Coronary artery (tissue), 2 donors: ENCODE results near the gene STARD5.
"Not testable (repeated sequence)": the region's sequence is repeated elsewhere in the genome, so short reads cannot be mapped to it uniquely, and the experiment has no call there.

ENCODE experiments used
- DNase-seq: peaks from one replicate; pipeline ENCODE4 v3.0.0-alpha.2; 2017; ENCODE audit warnings: low spot score
- H3K27ac ChIP-seq, 2 donors: fragments of 200-600 bp; sonication (generic); one replicate each; pipeline ENCODE4 v1.5.1; 2016 to 2019
- H3K4me3 ChIP-seq: fragments of 200-600 bp; sonication (generic); 2 replicates; pipeline ENCODE4 v1.5.1; 2016; ENCODE audit warnings: mild to moderate bottlenecking, moderate library complexity
- TF ChIP-seq, protein P1 (sequence below): fragments of 200-600 bp; sonication (generic); IDR thresholded peaks from one replicate; pipeline ENCODE4 v1.5.1; 2019; ENCODE audit warnings: antibody characterized with exemption

Gene STARD5

DNA sequence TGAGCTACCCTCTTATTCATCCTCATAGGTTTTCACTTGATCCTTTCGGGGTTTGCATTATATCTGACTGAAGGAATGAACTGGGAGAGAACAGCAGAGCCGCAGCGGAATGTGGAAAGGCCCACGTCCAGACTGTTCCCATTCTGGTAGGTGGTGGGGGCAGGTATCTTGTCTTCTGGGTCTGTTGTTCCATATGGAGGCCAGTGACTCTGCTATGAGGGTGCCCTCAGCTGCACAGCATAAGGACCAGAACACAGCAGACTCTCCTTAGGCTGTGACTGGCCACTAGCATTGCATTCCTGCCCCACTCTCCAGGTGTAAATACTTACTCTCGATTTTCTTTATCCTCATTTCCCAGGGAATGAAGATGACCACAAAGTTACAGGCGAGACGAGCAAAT, 38.0 kb upstream of the STARD5 start:
- TF ChIP-seq, protein P1, sequence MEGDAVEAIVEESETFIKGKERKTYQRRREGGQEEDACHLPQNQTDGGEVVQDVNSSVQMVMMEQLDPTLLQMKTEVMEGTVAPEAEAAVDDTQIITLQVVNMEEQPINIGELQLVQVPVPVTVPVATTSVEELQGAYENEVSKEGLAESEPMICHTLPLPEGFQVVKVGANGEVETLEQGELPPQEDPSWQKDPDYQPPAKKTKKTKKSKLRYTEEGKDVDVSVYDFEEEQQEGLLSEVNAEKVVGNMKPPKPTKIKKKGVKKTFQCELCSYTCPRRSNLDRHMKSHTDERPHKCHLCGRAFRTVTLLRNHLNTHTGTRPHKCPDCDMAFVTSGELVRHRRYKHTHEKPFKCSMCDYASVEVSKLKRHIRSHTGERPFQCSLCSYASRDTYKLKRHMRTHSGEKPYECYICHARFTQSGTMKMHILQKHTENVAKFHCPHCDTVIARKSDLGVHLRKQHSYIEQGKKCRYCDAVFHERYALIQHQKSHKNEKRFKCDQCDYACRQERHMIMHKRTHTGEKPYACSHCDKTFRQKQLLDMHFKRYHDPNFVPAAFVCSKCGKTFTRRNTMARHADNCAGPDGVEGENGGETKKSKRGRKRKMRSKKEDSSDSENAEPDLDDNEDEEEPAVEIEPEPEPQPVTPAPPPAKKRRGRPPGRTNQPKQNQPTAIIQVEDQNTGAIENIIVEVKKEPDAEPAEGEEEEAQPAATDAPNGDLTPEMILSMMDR: no peak
- Histone ChIP-seq H3K4me3 (no peak overlapping the region), H3K27ac (no peak overlapping the region)
- no peak for DNase-seq

DNA sequence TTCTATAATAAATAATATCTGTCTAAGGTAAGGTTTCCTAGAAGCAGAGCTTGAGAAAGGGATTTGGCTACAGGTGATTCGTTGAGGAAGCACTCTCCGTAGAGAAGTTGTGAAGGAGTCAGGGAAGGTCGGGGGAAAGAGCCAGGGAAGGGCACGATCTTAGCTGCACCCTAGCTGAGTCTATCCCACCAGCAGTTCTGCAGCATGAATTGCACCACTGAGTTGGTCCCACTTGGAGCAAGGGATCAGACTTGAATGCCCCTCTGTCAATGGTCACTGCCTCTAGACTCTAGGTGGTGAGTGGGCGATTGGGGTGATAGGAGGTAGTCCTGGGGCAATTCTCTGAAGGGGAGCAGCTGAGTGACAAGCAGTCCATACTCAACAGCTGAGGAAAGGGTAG, 36.5 kb upstream of the STARD5 start:
- no peak for DNase-seq
- Histone ChIP-seq H3K27ac (no peak overlapping the region), H3K4me3 (no peak overlapping the region)
- TF ChIP-seq, protein P1: no peak

DNA sequence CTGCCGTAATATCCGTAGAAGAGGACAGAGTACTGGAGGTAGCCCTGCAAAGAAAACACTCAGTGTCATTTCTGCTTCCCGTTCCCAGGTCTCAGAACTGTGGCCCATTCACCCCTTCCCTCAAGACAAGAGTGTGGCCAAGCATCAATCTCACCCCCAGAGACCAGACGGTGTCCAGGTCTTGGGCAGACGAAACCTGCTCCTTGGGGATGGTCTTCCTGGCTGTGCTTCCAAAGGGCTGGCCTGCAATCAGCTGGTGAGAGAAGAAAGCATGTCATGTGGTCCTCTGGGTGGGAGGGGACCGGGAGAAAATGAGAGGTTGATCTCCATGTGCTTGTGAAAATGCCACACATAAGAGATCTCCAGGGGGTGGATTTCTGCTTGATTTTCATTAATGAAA, 34.3 kb upstream of the STARD5 start:
- no peak overlapping the region for H3K27ac ChIP-seq
- no peak overlapping the region for H3K4me3 ChIP-seq
- TF ChIP-seq, protein P1: no peak
- no peak for DNase-seq

DNA sequence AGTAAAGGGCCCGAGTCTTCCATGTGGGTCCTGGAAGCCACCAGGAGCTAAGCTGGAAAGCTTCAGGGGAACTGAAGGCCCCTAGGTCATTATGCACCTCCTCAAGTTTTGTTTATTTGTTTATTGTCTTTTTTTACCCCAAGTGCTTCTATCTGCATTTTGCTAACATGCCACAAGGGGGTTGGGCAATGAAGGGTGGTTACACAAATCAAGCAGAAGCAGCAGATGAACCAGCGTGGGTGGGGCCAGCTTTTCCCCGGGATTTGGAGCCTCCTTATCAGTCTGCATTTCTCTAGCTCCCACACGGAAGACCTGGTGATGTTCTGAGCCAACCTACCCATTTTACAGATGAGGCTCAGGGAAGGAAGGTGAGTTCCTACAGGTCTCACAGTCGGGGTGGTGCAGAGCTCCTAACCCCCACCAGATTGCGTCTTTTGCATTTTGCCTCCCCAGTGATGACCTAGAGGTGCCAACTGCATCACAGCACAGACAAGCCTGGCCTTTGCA, 33.3 kb upstream of the STARD5 start:
- Histone ChIP-seq H3K27ac (no peak overlapping the region), H3K4me3 (no peak overlapping the region)
- no peak for DNase-seq
- TF ChIP-seq, protein P1: no peak

DNA sequence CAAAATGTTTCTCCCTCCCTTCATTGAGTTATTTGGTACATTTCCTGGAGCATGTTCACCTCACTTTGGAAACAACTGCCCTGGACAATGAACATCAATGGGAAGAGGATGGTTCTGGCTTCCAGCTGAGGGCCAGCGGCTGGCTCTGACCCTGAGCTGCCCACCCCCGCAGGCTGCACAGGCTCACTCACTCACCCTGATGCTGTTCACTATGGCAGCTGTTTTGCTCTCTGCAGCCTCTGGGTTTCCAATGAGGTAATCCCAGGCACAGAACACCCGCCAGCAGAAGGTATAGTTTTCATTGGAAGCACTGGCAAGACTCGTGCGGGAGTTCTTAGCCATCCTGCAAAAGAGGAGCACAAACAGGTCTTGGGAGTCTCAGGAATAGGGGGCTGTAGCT, 32.3 kb upstream of the STARD5 start:
- Histone ChIP-seq H3K4me3 (no peak overlapping the region), H3K27ac (no peak overlapping the region)
- no peak for DNase-seq
- TF ChIP-seq, protein P1: no peak

DNA sequence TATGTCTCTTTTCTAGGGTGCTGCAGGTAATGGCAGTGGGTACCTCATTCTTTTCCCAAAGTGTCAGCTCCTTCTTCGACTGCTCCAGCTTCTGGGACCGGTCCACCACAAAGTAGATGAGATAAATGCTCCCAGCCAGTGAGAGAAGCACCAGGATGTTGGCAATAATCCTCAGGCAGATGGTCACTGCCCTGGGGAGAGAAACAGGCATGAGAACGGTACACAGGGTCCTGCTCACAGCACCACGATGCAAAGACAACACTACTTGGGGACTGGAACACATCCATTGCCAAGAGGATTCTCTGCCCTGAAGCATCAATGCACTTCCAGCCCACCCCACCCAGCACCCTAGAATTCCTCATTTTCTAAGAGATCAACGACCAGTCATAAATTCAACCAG, 27.7 kb upstream of the STARD5 start:
- no peak overlapping the region for H3K4me3 ChIP-seq
- H3K27ac ChIP-seq: no peak overlapping the region
- DNase-seq: no peak
- TF ChIP-seq, protein P1: no peak

DNA sequence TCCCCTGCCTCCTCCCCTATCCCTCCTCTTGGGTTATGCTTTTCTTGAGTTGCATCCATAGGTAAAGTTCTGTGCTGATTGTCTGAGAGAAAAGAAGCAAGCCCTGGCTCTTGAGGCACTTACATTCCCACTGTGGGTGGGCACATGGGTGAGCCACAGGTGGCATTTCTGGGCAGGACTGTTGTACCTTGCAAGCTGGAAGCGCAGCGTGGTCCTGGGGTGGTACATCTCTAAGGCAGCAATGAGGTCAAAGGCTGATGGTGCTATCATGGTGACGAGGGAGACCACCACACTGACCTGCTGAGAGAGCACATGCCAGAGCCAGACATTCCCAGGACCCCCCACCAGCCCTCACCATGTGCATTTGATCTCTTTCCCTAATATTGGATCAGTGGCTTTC, 25.3 kb upstream of the STARD5 start:
- TF ChIP-seq, protein P1: no peak
- no peak overlapping the region for H3K4me3 ChIP-seq
- DNase-seq: no peak
- no peak overlapping the region for H3K27ac ChIP-seq

DNA sequence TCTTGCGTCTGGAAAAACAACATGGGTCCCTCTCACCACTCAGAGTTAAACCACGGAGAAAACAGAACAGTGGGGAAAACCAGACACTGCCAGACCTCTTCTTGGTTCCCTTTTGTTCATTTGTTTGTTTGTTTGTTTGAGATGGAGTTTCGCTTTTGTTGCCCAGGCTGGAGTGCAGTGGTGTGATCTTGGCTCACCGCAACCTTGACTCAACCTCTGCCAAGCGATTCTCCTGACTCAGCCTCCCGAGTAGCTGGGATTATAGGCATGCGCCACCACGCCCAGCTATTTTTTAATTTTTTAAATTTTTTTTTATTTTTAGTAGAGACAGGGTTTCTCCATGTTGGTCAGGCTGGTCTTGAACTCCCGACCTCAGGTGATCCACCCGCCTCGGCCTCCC, 24.8 kb upstream of the STARD5 start:
- not testable (repeated sequence) for H3K27ac ChIP-seq, DNase-seq, H3K4me3 ChIP-seq
